Stomach (tissue), 4 donors: Measurements from ENCODE around the gene NT5C2.
"Not testable (repeated sequence)": the region's sequence is repeated elsewhere in the genome, so short reads cannot be mapped to it uniquely, and the experiment has no call there.

Source experiments
- CTCF ChIP-seq, 7 experiments: fragments of 450-650 bp in 4 of 7; fragments of 200-600 bp in 3 of 7; sonication (generic) in 3 of 7; IDR thresholded peaks; one replicate each; pipeline ENCODE4 v1.5.1; 2016 to 2019; ENCODE audit warnings: antibody characterized with exemption in 7 of 7, control low read depth in 2 of 7, mild to moderate bottlenecking in 1 of 7
- EP300 ChIP-seq: sonication (generic); formaldehyde crosslinking; IDR thresholded peaks from one replicate; pipeline ENCODE4 v1.6.1; 2017; ENCODE audit warnings: antibody characterized with exemption
- POLR2A ChIP-seq, 4 donors: fragments of 450-650 bp; IDR thresholded peaks; one replicate each; pipeline ENCODE4 v1.6.1; 2016; ENCODE audit warnings: antibody characterized with exemption in 4 of 4, control low read depth in 2 of 4, mild to moderate bottlenecking in 1 of 4, moderate library complexity in 1 of 4
- POLR2AphosphoS5 ChIP-seq, 3 donors: sonication (generic); formaldehyde crosslinking; IDR thresholded peaks; one replicate each; pipeline ENCODE4 v1.6.1; 2016; ENCODE audit warnings: antibody characterized with exemption in 3 of 3

- not testable (repeated sequence) for TF ChIP-seq CTCF (IDR thresholded peaks at IDR 0.05); POLR2AphosphoS5 (IDR thresholded peaks at IDR 0.05); EP300; POLR2A (IDR thresholded peaks at IDR 0.05)
Observed at GRCh38 chr10:103130180-103130579, 62.9 kb downstream of the NT5C2 start.
